SK-MEL-5 (cell line): Measurements from ENCODE around the gene ST13. TPM values are rescaled to one million over a fixed set of nuclear protein-coding genes. Genes with fewer than 3 reads are reported as not detected.
"Not testable (repeated sequence)": the region's sequence is repeated elsewhere in the genome, so short reads cannot be mapped to it uniquely, and the experiment has no call there.

ENCODE experiments used
- DNase-seq: peaks from one replicate; pipeline ENCODE4 v3.0.0-alpha.2; 2016; ENCODE audit warnings: low read depth, low spot score
- in situ Hi-C: cut with HindIII; loops from 2 replicates; pipeline ENCODE4 v1.10.0; 2016; ENCODE audit warnings: low sequenced_read_pairs, high pct_unique_total_duplicates, low pct_unique_long_range_greater_than_20kb
- polyA plus RNA-seq, 2 experiments: library from polyadenylated mRNA; depleted of rRNA; stranded (reverse); fragments of >200 nt; gene quantifications; 2 replicates each; pipeline ENCODE4 v1.2.3, GENCODE V29; 2015
- total RNA-seq: library from RNA; depleted of rRNA; stranded (reverse); fragments of >200 nt; shearing (Covaris generic); gene quantifications from 2 replicates; pipeline ENCODE4 v1.2.3, GENCODE V29; 2014; rRNA removed

The ST13 gene
- total RNA-seq, result 385 and 493 TPM in 2 replicates
- polyA plus RNA-seq (2015; cell fraction: cytosol; rRNA removed), result 216 and 235 TPM in 2 replicates
- 50.9 and 60.7 TPM in 2 replicates for polyA plus RNA-seq (2015; cell fraction: nucleus; rRNA removed)

DNA sequence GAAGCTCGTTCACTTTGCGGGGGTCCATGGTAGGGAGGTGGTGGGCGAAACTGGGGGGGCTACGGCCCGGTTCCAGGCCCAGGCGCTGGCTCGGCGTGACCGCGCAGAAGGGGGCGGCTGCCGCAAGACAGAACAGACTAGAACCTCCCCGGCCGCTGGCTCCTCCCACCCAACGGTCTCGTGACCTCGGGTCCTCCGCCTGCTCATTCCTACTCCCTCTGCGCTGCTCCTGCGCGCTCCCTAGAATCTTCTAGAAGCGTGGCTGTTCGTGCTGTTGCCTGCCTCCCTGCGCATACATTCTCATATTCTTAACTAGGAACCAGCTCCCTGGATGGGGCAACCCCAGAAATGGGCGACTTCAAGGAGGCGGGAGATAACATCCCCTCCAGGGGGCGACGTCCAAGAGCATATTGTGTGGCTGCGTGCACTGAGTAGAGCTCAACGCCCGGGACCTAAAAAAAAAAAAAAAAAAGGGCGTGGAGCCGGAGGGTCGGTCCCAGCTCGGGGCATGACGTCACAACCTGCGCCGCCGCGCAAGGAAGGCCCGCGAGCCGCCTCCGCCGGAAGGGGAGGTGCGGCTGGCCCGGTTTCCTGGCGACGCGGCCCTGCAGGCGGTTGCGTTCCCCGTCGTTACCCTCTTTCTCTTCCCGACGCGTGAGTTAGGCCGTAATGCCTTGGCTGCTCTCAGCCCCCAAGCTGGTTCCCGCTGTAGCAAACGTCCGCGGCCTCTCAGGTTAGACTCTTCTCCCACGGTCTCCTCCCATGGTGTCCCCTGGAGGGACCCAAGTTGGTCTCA is at the start of gene ST13, which contains the start of gene XPNPEP3:
TSS of gene ST13 (minus strand) at position 127 of the 796 bp plus-strand sequence. CDS start at position 28, 99 bp downstream.
TSS of gene XPNPEP3 (plus strand) at position 636 of the 796 bp plus-strand sequence. CDS start at position 670, 34 bp downstream.
- DNase-seq, result peak; percentile 98
- in situ Hi-C loops, result no loop called here

DNA sequence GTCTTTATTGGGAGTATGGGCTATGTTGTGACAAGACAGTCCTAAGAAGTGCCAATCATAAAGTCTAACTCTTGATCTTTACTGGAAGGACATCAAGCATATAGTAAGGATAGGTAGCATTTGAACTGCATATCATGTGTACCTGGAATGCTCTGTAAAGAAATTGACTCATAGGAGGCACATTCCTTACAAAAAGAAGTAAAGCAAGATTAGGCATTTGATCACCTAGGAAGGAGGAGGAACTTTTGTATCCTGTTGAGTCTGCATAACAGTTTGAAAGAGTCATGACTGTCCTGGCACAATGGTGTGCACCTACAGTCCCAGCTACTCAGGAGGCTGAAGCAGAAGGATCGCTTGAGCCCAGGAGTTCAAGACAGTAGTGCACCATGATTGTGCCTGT is 47.7 kb upstream of the ST13 start:
- DNase-seq, result no peak
- in situ Hi-C loops, result no loop called here

- in situ Hi-C loops, result no loop called here
- peak; percentile 83 for DNase-seq
Observed at GRCh38 chr22:40898850-40899357, 42.5 kb upstream of the ST13 start.

GRCh38 chr22:40894417-40894816 is 38.0 kb upstream of the ST13 start:
- in situ Hi-C loops, result no loop called here
- no peak for DNase-seq

DNA sequence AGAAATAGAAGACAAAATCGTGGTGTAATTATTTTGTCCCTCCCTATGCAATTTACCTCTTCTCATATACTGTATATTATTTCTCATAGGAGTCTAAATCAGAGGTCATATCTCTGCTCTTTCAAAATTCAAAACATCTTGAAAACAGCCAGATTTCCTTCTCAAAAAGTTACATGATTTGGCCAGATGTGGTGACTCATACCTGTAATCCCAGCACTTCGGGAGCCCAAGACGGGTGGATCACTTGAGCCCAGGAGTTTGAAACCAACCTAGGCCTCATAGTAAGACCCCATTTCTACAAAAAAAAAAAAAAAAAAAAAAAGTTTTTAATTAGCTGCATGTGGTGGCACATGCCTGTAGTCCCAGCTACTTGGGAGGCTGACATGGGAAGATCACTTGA is 34.4 kb upstream of the ST13 start:
- in situ Hi-C loops, result no loop called here
- no peak for DNase-seq

- in situ Hi-C loops, result no loop called here
- DNase-seq, result no peak
Observed at GRCh38 chr22:40889116-40889515, 32.7 kb upstream of the ST13 start.

DNA sequence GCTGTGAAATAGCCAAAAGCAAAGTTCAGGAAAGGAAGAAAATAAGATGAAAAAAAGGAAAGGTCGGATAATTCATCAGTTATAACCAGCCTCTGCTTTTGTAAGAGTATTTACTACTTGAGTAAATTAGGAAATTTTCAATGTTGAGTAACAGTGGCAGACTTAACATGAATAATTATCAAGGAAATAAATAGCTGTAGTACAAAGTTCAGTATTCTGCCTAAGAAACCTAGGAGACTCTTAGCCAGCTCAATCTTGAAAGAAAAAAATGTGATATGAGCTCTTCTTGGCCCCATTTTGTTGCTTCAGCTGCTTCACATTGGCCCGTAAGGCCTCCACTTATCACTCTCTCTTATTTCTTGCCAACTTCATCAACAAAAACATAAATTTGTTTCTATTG is 22.5 kb upstream of the ST13 start:
- no peak for DNase-seq
- in situ Hi-C loops, result no loop called here

DNA sequence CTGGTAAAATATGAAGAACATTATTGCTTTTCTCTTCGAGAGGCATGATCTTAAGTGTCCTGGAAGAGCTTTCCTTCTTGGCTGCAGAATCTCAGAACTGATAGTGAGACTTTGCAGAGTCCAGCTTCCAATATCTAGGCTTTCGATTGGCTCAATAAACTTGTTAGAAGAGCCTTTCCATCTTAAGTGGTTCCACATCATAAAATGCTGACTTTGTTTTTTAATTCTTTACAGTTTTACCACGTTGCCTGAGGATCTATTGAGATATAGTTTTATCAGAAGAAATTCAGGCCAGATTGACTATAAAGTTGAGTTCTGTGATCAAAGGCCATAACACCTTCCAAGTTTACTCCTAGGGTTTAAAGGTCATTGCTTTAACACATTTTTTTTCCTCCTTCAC is 21.0 kb upstream of the ST13 start:
- no peak for DNase-seq
- in situ Hi-C loops, result no loop called here

GRCh38 chr22:40876907-40877306 is 20.5 kb upstream of the ST13 start:
- in situ Hi-C loops, result no loop called here
- no peak for DNase-seq

- in situ Hi-C loops, result no loop called here
- DNase-seq, result no peak
Observed at GRCh38 chr22:40875111-40875510, 18.7 kb upstream of the ST13 start.

DNA sequence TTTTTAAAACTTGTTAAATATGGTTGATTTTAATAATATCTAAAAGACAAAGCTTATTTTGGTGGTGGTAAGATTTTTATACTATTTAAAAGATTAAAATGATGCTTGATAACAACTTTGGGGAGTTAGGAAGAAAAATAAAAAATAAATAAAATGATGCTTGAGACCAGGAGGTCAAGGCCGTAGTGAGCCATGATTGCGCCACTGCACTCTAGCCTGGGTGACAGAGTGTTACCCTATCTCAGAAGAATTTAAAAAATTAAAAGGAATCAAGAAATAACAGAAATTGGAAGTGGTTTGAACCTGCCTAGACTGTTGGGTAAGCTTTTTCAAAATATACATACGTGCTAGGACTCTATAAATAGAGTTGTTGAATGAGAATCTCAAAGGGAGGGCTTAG is 17.6 kb upstream of the ST13 start:
- in situ Hi-C loops, result no loop called here
- DNase-seq, result no peak

DNA sequence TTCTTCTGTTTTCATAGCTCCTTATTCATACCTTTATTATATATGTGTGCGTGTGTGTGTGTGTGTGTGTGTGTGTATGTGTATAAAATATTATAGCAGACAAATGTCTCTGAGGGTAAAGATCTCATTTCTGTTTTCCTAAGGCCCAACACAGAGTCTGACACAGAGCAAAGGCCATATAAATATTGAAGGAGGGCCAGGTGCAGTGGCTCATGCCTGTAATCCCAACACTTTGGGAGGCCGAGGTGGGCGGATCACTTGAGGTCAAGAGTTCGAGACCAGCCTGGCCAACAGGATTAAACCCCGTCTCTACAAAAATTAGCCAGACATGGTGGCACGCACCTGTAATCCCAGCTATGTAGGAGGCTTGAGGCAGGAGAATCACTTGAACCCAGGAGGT is 11.9 kb upstream of the ST13 start:
- in situ Hi-C loops, DNase-seq: not testable (repeated sequence)

- in situ Hi-C loops, result no loop called here
- no peak for DNase-seq
Observed at GRCh38 chr22:40867109-40867508, 10.7 kb upstream of the ST13 start.

- DNase-seq, result no peak
- in situ Hi-C loops, result no loop called here
Observed at GRCh38 chr22:40862537-40862936, 6.1 kb upstream of the ST13 start.

- DNase-seq, result no peak
- in situ Hi-C loops, result no loop called here
Observed at GRCh38 chr22:40862013-40862412, 5.6 kb upstream of the ST13 start, which contains the start of gene DNAJB7. Gene DNAJB7 (minus strand): TSS chr22:40862113. CDS start chr22:40861994, 119 bp downstream.

- no peak for DNase-seq
- in situ Hi-C loops, result no loop called here
Observed at GRCh38 chr22:40857309-40857855, 943 bp upstream of the ST13 start.

DNA sequence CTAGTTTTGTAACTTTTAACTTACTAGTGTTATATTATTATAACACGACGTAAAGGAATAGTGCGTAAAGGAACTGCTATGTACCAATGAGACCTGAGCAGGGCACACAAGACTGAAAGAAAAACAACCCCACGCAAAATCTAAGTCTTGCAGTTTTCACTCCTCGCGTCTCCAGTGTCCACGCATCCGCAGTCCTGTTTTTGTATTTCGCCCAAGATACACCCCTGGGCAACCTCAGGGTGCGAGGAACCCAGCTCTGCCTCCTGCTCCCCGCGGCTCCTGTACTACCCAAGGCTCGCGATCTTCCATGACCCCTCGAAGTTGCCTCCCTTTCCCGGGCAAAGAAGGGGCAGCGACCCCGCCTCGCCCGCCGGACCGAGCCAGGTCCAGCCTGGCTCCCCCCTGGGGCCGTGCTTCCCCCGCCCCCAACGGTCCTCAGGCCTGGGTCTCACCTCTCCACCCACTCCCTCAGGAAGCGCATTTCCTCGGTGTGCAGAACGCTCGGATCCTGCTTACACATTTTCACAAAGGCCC is 393 bp downstream of the ST13 start:
- in situ Hi-C loops, result no loop called here
- DNase-seq, result peak; percentile 32
